Natural killer cell (primary cell): ENCODE measurements around the gene CNTROB. TPM values are rescaled to one million over a fixed set of nuclear protein-coding genes. Genes with fewer than 3 reads are reported as not detected.

Source experiments
- ATAC-seq, 3 donors: fragments of 150-1000 bp in 2 of 3; fragments of 200-7000 bp in 1 of 3; cut with Tn5 transposase; 1 replicate in 1 of 3; 2 replicates in 2 of 3; pipeline ENCODE4 v1.10.0; 2021; ENCODE audit warnings: mild to moderate bottlenecking in 2 of 3, moderate library complexity in 2 of 3
- DNase-seq, 2 donors: peaks; one replicate each; pipeline versions ENCODE4 v3.0.0 to v3.0.0-alpha.2; 2013 to 2021; ENCODE audit warnings: mixed read lengths in 1 of 2
- H3K27ac ChIP-seq: one replicate; pipeline ENCODE4 v1.5.1; 2013; ENCODE audit warnings: mild to moderate bottlenecking, low read length
- H3K27me3 ChIP-seq: one replicate; pipeline ENCODE4 v1.6.1; 2013; ENCODE audit warnings: low read length; ENCODE audit not compliant: control insufficient read depth, insufficient read depth
- H3K36me3 ChIP-seq: one replicate; pipeline ENCODE4 v1.6.1; 2013; ENCODE audit warnings: low read length; ENCODE audit not compliant: control insufficient read depth, insufficient read depth
- H3K4me1 ChIP-seq: one replicate; pipeline ENCODE4 v1.6.1; 2013; ENCODE audit warnings: low read length; ENCODE audit not compliant: control insufficient read depth, insufficient read depth
- H3K4me3 ChIP-seq: one replicate; pipeline ENCODE4 v1.5.1; 2013; ENCODE audit warnings: low read length
- H3K9me3 ChIP-seq: one replicate; pipeline ENCODE4 v1.6.1; 2013; ENCODE audit warnings: low read length; ENCODE audit not compliant: control insufficient read depth, insufficient read depth
- H3K27ac Mint-ChIP-seq, 2 donors: one replicate each; pipeline ENCODE4 v1.8.0; 2022; ENCODE audit warnings: mild to moderate bottlenecking in 2 of 2, mixed read lengths in 2 of 2, moderate library complexity in 1 of 2
- H3K27me3 Mint-ChIP-seq, 2 donors: one replicate each; pipeline ENCODE4 v1.8.0; 2022; ENCODE audit warnings: low read depth in 2 of 2, mixed read lengths in 2 of 2
- H3K36me3 Mint-ChIP-seq: one replicate; pipeline ENCODE4 v1.8.0; 2022; ENCODE audit warnings: mixed read lengths
- H3K4me1 Mint-ChIP-seq, 2 donors: one replicate each; pipeline ENCODE4 v1.8.0; 2022; ENCODE audit warnings: mixed read lengths in 2 of 2
- H3K4me3 Mint-ChIP-seq: one replicate; pipeline ENCODE4 v1.8.0; 2022; ENCODE audit warnings: mild to moderate bottlenecking, moderate library complexity, mixed read lengths
- H3K9me3 Mint-ChIP-seq, 2 donors: one replicate each; pipeline ENCODE4 v1.8.0; 2022; ENCODE audit warnings: mixed read lengths in 2 of 2
- CTCF ChIP-seq: fragments of 200-600 bp; IDR thresholded peaks from one replicate; pipeline ENCODE4 v1.8.0; 2022; ENCODE audit warnings: antibody characterized with exemption
- WGBS: methylation state at CpG from one replicate; pipeline ENCODE4 v1.1.7; 2013; ENCODE audit warnings: missing lambda C conversion rate; ENCODE audit not compliant: insufficient coverage; 5-methylcytosine and 5-hydroxymethylcytosine counted together
- intact Hi-C: fragments of 100-400 bp; cut with micrococcal nuclease; formaldehyde crosslinking; loops from one replicate; pipeline ENCODE4 v1.14.2; 2022
- total RNA-seq, 4 donors: library from RNA; stranded (reverse); fragments of 120-200 nt in 1 of 4; gene quantifications; one replicate each; pipeline versions ENCODE4 v1.2.3 to v1.2.4, GENCODE V29; 2013 to 2022

Gene CNTROB
- total RNA-seq, 3 donors from 2014 or later (not counting 1 experiment from before 2014, with no cell fraction given), result 36.3 to 49.8 (median 45.2) TPM

DNA sequence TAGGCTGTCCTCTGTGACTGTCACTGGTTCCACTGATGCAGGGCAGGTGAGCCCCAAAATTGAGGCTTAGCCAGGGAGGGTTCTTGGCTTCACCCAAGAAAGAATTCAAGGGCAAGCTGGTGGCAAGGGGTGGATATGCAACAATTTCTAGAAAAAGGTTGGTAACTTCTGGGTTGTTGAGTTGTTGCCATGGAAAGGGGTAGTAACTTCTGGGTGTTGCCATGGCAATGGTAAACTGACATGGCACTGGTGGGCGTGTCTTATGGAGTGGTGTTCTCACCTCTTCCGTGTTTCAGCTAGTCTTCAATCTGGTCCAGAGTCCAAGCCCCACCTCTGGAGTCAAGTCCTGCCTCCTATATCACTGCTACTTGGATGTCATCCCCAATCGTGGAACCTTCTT, 60.9 kb downstream of the CNTROB start:
- Histone ChIP-seq H3K36me3 (no peaks in the 10 kb centered on the region), H3K4me1 (peaks cover 16% of the 10 kb centered on the region), H3K27me3 (no peaks in the 10 kb centered on the region), H3K9me3 (no peaks in the 10 kb centered on the region), H3K4me3 (no peak overlapping the region), H3K27ac (no peak overlapping the region)
- H3K4me1 Mint-ChIP-seq, result peaks cover 22 to 29% of the 10 kb centered on the region in 2 donors
- H3K27me3 Mint-ChIP-seq, result peaks cover 11 to 24% of the 10 kb centered on the region in 2 donors
- intact Hi-C loops, result no loop called here
- no peak for ATAC-seq
- no peak overlapping the region for H3K4me3 Mint-ChIP-seq
- peak in 1 of 2 donors; percentile 30 for DNase-seq
- no peak overlapping the region for H3K27ac Mint-ChIP-seq
- no peaks in the 10 kb centered on the region for H3K9me3 Mint-ChIP-seq
- WGBS, result 86% methylated on average over 3 of the region's 3 CpGs
- no peak for TF ChIP-seq CTCF
- no peaks in the 10 kb centered on the region for H3K36me3 Mint-ChIP-seq

DNA sequence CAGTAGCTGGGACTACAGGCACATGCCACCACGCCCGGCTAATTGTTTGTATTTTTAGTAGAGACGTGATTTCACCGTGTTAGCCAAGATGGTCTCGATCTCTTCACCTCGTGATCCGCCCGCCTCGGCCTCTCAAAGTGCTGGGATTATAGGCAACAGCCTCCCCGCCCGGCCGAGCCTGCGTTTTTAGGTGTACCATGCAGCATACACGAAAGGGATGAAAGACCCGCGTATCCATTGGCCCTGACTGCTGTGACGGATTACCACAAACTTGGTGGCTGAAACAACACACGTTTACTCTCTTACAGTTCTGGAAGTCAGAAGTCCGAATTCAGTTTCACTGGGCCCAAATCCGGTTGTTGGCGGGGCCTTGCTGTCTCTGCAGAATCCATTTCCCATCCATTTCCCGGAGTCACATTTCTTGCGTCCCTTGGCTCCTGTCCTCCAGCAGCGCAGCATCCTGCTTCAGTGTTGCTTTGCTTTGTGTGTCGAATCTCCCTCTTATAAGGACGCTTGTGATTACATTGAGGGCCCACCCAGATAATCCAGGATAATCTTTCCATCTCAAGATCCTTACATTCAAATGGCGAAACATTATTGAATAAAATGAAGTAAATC, 62.1 kb downstream of the CNTROB start:
- Histone ChIP-seq H3K36me3 (no peaks in the 10 kb centered on the region), H3K4me3 (no peak overlapping the region), H3K27ac (no peak overlapping the region), H3K9me3 (no peaks in the 10 kb centered on the region), H3K4me1 (peaks cover 16% of the 10 kb centered on the region), H3K27me3 (peaks cover 4% of the 10 kb centered on the region)
- Mint-ChIP-seq H3K27ac (no peak overlapping the region), H3K4me3 (no peak overlapping the region), H3K36me3 (no peaks in the 10 kb centered on the region), H3K4me1 (peaks cover 18 to 25% of the 10 kb centered on the region in 2 donors), H3K27me3 (peaks cover 18 to 24% of the 10 kb centered on the region in 2 donors), H3K9me3 (no peaks in the 10 kb centered on the region)
- WGBS, result 94% methylated on average over 26 of the region's 27 CpGs
- no peak for ATAC-seq
- no peak for TF ChIP-seq CTCF
- intact Hi-C loops, result no loop called here
- no peak for DNase-seq

DNA sequence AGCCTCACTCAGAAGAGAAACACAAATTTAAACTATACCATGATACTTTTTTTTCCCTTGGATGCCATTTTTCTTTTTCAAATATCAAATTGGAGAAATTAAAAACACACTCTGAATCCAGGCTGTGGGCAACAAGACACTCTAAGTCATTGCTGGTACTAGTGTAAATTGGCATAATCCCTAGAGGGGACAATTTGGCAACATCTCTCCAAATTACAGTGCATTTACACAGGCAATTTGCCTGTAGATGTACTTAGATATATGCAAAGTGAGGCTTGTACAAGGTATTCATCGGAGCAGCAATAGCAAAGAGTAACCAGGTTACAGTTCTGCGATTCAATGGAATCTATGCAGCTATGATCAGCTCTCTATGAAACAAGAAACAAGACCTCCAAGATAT, 63.7 kb downstream of the CNTROB start:
- 91% methylated on average over 2 of the region's 2 CpGs for WGBS
- H3K36me3 Mint-ChIP-seq, result no peaks in the 10 kb centered on the region
- H3K27me3 ChIP-seq, result peaks cover 7% of the 10 kb centered on the region
- peaks cover 22 to 29% of the 10 kb centered on the region in 2 donors for H3K27me3 Mint-ChIP-seq
- TF ChIP-seq CTCF, result no peak
- ATAC-seq, result no peak
- DNase-seq, result no peak
- H3K27ac Mint-ChIP-seq, result no peak overlapping the region
- H3K36me3 ChIP-seq, result no peaks in the 10 kb centered on the region
- H3K4me3 ChIP-seq, result no peak overlapping the region
- peaks cover 4 to 9% of the 10 kb centered on the region in 2 donors for H3K4me1 Mint-ChIP-seq
- peaks cover 2% of the 10 kb centered on the region for H3K4me1 ChIP-seq
- H3K4me3 Mint-ChIP-seq, result no peak overlapping the region
- H3K27ac ChIP-seq, result no peak overlapping the region
- H3K9me3 ChIP-seq, result no peaks in the 10 kb centered on the region
- H3K9me3 Mint-ChIP-seq, result no peaks in the 10 kb centered on the region
- intact Hi-C loops, result no loop called here

- peaks cover 14% of the 10 kb centered on the region for H3K27me3 ChIP-seq
- DNase-seq, result peak in 1 of 2 donors; percentile 54
- Mint-ChIP-seq H3K27me3 (peaks cover 34 to 44% of the 10 kb centered on the region in 2 donors), H3K36me3 (no peaks in the 10 kb centered on the region), H3K27ac (no peak overlapping the region), H3K9me3 (no peaks in the 10 kb centered on the region), H3K4me1 (peaks cover 6 to 10% of the 10 kb centered on the region in 2 donors), H3K4me3 (no peak overlapping the region)
- H3K4me3 ChIP-seq, result no peak overlapping the region
- ATAC-seq, result peak in 1 of 3 donors; percentile 46
- peaks cover 4% of the 10 kb centered on the region for H3K4me1 ChIP-seq
- 15% methylated on average over 5 of the region's 5 CpGs for WGBS
- intact Hi-C loops, result no loop called here
- no peaks in the 10 kb centered on the region for H3K36me3 ChIP-seq
- H3K9me3 ChIP-seq, result no peaks in the 10 kb centered on the region
- no peak for TF ChIP-seq CTCF
- no peak overlapping the region for H3K27ac ChIP-seq
Observed at GRCh38 chr17:7997186-7997585, 65.2 kb downstream of the CNTROB start.
